OCI-LY3 (cell line): ENCODE results near the gene MZF1.

ENCODE experiments used
- H2AFZ ChIP-seq: fragments of 200-600, 300-600 bp; shearing (Covaris generic); 2 replicates; pipeline ENCODE4 v1.6.0; 2014; ENCODE audit warnings: antibody characterized with exemption, low read depth, low read length
- H3K27ac ChIP-seq: fragments of 200-600, 300-600 bp; sonication (generic); 2 replicates; pipeline ENCODE4 v1.5.1; 2014; ENCODE audit warnings: mild to moderate bottlenecking, low read length, moderate library complexity, mixed read lengths
- H3K27me3 ChIP-seq: fragments of 200-600, 300-600 bp; sonication (generic); 2 replicates; pipeline ENCODE4 v1.6.1; 2014; ENCODE audit warnings: low read depth, low read length, mixed read lengths
- H3K36me3 ChIP-seq: fragments of 200-600, 300-600 bp; sonication (generic); replicated peaks from 2 replicates; pipeline ENCODE3; 2014; ENCODE audit warnings: low read depth, low read length, mixed read lengths
- H3K4me1 ChIP-seq: fragments of 300-600, 200-600 bp; sonication (generic); 2 replicates; pipeline ENCODE4 v1.6.1; 2014; ENCODE audit warnings: low read length, mixed read lengths
- H3K4me2 ChIP-seq: fragments of 200-600, 300-600 bp; sonication (generic); 2 replicates; pipeline ENCODE4 v1.6.1; 2014; ENCODE audit warnings: low read length, mixed read lengths
- H3K4me3 ChIP-seq: fragments of 300-600, 200-600 bp; sonication (generic); 2 replicates; pipeline ENCODE4 v1.5.1; 2014; ENCODE audit warnings: antibody characterized with exemption, mild to moderate bottlenecking, low read length, moderate library complexity
- H3K79me2 ChIP-seq: fragments of 300-600, 200-600 bp; shearing (Covaris generic); 2 replicates; pipeline ENCODE4 v1.6.1; 2014; ENCODE audit warnings: mild to moderate bottlenecking, low read length, mixed read lengths
- H3K9ac ChIP-seq: fragments of 300-600, 200-600 bp; shearing (Covaris generic); 2 replicates; pipeline ENCODE4 v1.6.0; 2014; ENCODE audit warnings: mild to moderate bottlenecking, low read length, moderate library complexity
- H3K9me3 ChIP-seq: fragments of 200-600, 300-600 bp; shearing (Covaris generic); 2 replicates; pipeline ENCODE4 v1.6.1; 2014; ENCODE audit warnings: low read length, mixed read lengths; ENCODE audit not compliant: insufficient read depth
- H4K20me1 ChIP-seq: fragments of 200-600, 300-600 bp; sonication (generic); 2 replicates; pipeline ENCODE4 v1.6.1; 2016; ENCODE audit warnings: low read length, mixed read lengths; ENCODE audit not compliant: insufficient read depth
- EZH2phosphoT487 ChIP-seq: fragments of 200-600 bp; shearing (Covaris generic); IDR thresholded peaks from 2 replicates; pipeline ENCODE4 v1.6.1; 2018; ENCODE audit warnings: antibody characterized with exemption, mixed run types, low read depth
- TF ChIP-seq, protein P1 (sequence below): fragments of 200-600, 300-600 bp; sonication (generic); IDR thresholded peaks from 2 replicates; pipeline ENCODE4 v1.5.1; 2014; ENCODE audit warnings: antibody characterized with exemption, low read length, low read depth

Gene MZF1

DNA sequence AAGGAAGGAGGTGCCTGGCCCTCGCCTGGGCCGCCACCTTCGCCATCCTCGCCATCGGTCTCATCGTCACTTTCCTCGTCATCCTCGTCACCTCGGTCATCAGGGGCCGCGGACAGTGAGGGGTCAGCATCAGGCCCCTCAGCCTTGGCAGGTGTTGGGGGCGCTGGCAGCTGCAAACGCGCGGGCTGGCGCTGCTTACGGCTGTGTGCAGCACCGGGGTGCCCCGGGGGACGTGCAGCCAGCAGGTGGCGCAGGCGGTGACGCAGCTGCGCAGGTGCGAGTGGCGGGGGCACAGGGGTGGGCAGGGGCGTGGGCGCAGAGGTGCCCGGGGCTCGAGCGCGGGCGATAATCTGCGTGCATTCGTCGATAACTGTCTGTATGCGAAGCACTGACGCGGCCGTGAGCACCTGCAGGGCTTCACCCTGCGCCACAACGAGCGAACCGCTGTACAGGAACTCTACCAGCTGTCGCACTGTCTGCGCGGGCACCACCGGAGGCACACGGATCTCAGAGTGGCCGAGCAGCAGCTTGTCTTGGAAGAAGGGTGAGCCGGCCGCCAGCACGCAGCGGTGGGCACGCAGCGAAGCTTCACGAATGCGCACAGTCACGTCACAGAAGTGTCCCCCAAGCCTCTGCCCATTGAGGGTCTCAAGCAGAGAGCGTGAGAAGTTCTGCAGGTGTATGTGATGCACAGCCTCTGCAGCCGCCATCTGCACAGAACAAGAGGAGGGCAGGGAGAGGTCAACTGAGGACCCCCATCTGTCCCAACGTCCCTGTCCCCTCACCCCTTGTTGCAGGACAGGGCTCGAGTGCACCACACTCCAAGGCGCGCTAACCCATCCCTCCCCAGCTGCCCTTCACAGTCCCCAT is 55.9 kb downstream of the MZF1 start:
- Histone ChIP-seq H3K79me2 (peaks cover 51% of the 10 kb centered on the region), H3K9ac (no peak overlapping the region), H3K4me3 (no peak overlapping the region), H2AFZ (no peak overlapping the region), H3K4me2 (no peak overlapping the region), H3K36me3 (peaks cover 19% of the 10 kb centered on the region), H3K4me1 (peaks cover 24% of the 10 kb centered on the region), H4K20me1 (no peaks in the 10 kb centered on the region), H3K27ac (no peak overlapping the region), H3K27me3 (no peaks in the 10 kb centered on the region), H3K9me3 (no peaks in the 10 kb centered on the region)
- TF ChIP-seq, protein P1, sequence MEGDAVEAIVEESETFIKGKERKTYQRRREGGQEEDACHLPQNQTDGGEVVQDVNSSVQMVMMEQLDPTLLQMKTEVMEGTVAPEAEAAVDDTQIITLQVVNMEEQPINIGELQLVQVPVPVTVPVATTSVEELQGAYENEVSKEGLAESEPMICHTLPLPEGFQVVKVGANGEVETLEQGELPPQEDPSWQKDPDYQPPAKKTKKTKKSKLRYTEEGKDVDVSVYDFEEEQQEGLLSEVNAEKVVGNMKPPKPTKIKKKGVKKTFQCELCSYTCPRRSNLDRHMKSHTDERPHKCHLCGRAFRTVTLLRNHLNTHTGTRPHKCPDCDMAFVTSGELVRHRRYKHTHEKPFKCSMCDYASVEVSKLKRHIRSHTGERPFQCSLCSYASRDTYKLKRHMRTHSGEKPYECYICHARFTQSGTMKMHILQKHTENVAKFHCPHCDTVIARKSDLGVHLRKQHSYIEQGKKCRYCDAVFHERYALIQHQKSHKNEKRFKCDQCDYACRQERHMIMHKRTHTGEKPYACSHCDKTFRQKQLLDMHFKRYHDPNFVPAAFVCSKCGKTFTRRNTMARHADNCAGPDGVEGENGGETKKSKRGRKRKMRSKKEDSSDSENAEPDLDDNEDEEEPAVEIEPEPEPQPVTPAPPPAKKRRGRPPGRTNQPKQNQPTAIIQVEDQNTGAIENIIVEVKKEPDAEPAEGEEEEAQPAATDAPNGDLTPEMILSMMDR, result peak; percentile 41
- no peak for TF ChIP-seq EZH2phosphoT487

DNA sequence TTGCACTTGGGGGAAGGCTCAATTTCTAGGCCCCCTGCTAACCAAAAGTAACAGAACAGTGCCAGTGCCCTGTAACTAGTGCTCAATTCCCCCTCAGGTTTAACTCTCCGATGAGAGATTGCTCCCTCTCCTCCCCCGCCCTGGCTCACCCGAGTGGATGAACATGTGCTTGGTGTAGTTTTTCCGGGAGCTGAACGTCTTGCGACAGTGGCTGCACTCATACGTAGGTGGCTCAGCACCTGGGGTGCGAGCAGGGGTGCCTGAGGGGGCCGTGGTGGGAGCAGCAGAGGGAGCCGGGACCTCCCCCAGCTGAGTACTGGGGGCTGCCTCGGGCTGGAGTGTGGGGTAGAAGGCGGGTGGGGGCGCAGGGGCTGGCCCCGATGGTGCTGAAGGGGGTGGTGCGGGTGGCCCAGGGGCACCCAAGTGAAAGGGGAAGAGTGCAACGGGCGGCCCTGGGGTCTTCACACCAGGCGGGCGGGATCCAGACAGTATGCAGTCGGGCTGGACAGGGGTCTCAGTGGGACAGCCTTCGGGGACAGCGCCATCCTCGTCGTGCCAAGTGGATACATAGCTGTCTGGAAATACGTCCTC is 56.8 kb downstream of the MZF1 start:
- Histone ChIP-seq H3K27me3 (no peaks in the 10 kb centered on the region), H3K36me3 (peaks cover 19% of the 10 kb centered on the region), H3K4me2 (no peak overlapping the region), H3K4me3 (no peak overlapping the region), H3K9ac (no peak overlapping the region), H2AFZ (no peak overlapping the region), H3K27ac (no peak overlapping the region), H3K79me2 (peaks cover 51% of the 10 kb centered on the region), H3K4me1 (peaks cover 24% of the 10 kb centered on the region), H3K9me3 (no peaks in the 10 kb centered on the region), H4K20me1 (no peaks in the 10 kb centered on the region)
- TF ChIP-seq, protein P1, result no peak
- no peak for TF ChIP-seq EZH2phosphoT487

DNA sequence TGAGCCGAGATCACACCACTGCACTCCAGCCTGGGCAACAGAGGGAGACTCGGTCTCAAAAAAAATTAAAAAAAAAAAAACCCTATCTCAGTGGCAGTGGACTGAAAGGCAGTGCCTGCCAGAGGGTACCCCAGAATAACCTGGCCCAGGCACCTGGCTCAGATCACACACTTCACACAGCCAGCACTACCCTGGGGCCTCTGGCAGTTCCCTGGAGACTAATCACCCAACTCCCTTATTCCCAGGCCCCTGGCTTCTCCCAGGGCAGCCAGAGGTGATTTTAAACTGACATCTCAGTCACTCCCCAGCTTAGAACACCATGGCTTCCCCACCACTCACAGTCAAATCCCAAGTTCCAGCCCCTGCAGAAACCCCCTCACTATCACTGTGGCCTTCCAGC is 57.9 kb downstream of the MZF1 start:
- H3K27ac ChIP-seq, result no peak overlapping the region; the same call in 1 of the 2 replicates
- peak overlapping the region; percentile 11 for H3K4me2 ChIP-seq
- H3K4me3 ChIP-seq, result no peak overlapping the region
- peaks cover 19% of the 10 kb centered on the region for H3K36me3 ChIP-seq
- H3K4me1 ChIP-seq, result peaks cover 20% of the 10 kb centered on the region
- no peaks in the 10 kb centered on the region for H3K9me3 ChIP-seq
- H4K20me1 ChIP-seq, result no peaks in the 10 kb centered on the region
- H2AFZ ChIP-seq, result no peak overlapping the region
- H3K79me2 ChIP-seq, result peaks cover 48% of the 10 kb centered on the region
- TF ChIP-seq EZH2phosphoT487, result no peak
- TF ChIP-seq, protein P1, result no peak
- H3K9ac ChIP-seq, result no peak overlapping the region
- no peaks in the 10 kb centered on the region for H3K27me3 ChIP-seq

DNA sequence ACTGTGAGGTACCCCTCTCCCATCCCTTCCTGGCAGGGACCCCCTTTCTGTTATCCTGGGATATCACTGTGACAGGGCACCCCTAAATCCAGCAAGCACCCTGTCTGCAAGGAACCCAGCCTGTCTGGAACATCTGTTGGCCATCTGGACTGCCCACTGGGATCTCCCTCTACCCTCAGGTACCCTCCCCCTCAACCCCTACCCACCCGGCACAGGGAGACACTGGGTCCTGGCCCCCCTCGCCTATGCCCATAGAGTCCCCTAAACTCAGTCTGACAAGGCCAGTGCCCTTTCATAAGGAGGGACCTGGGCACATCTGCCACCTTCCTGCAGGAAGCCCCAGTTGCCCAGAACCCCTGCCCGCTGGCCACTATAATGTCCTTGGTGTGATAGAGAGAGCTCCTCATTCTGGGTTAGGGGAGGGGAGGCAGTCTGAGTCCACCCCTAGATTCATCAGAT is 58.5 kb downstream of the MZF1 start:
- peaks cover 48% of the 10 kb centered on the region for H3K79me2 ChIP-seq
- no peaks in the 10 kb centered on the region for H3K9me3 ChIP-seq
- no peaks in the 10 kb centered on the region for H4K20me1 ChIP-seq
- peak overlapping the region; percentile 96 for H3K4me2 ChIP-seq
- peak overlapping the region; percentile 67 for H3K27ac ChIP-seq
- H3K9ac ChIP-seq, result peak overlapping the region; percentile 94
- peaks cover 19% of the 10 kb centered on the region for H3K4me1 ChIP-seq
- TF ChIP-seq EZH2phosphoT487, result no peak
- TF ChIP-seq, protein P1, result no peak
- peaks cover 19% of the 10 kb centered on the region for H3K36me3 ChIP-seq
- H2AFZ ChIP-seq, result no peak overlapping the region
- peak overlapping the region; percentile 90 for H3K4me3 ChIP-seq
- no peaks in the 10 kb centered on the region for H3K27me3 ChIP-seq
